ENCODE data around the gene SLC2A1.

SLC2A1 gene

GRCh38 chr1:42979036-42979430 lies 20.4 kb upstream of the SLC2A1 start:
- Histone ChIP-seq H3K4me3 (ENCODE audit: low read depth in 1 of 2, low read length in 1 of 2) (no peak overlapping the region), H3K4me1 (ENCODE audit: control insufficient read depth in 1 of 2, insufficient read depth in 1 of 2, low read depth in 1 of 2, low read length in 1 of 2) (peaks cover 11 to 13% of the 10 kb centered on the region in 2 experiments), H3K9me3 (no peaks in the 10 kb centered on the region), H3K27ac (no peak overlapping the region), H3K36me3 (no peaks in the 10 kb centered on the region), H3K27me3 (no peaks in the 10 kb centered on the region)
- TF ChIP-seq CTCF (IDR thresholded peaks at IDR 0.05), result no peak

- Histone ChIP-seq H3K36me3 (no peaks in the 10 kb centered on the region), H3K27me3 (peaks cover under 1% of the 10 kb centered on the region), H3K4me3 (ENCODE audit: low read depth in 1 of 2, low read length in 1 of 2) (no peak overlapping the region), H3K27ac (no peak overlapping the region), H3K4me1 (ENCODE audit: control insufficient read depth in 1 of 2, insufficient read depth in 1 of 2, low read depth in 1 of 2, low read length in 1 of 2) (peaks cover 11 to 13% of the 10 kb centered on the region in 2 experiments), H3K9me3 (no peaks in the 10 kb centered on the region)
- no peak for TF ChIP-seq CTCF (IDR thresholded peaks at IDR 0.05)
These were observed 19.8 kb upstream of the SLC2A1 start for GRCh38 chr1:42978317-42979035.

GRCh38 chr1:42977653-42978052 lies 19.0 kb upstream of the SLC2A1 start:
- Histone ChIP-seq H3K36me3 (no peaks in the 10 kb centered on the region), H3K27me3 (peaks cover 5% of the 10 kb centered on the region), H3K4me1 (ENCODE audit: control insufficient read depth in 1 of 2, insufficient read depth in 1 of 2, low read depth in 1 of 2, low read length in 1 of 2) (peaks cover 11 to 13% of the 10 kb centered on the region in 2 experiments), H3K27ac (no peak overlapping the region), H3K4me3 (ENCODE audit: low read depth in 1 of 2, low read length in 1 of 2) (no peak overlapping the region), H3K9me3 (no peaks in the 10 kb centered on the region)
- no peak for TF ChIP-seq CTCF (IDR thresholded peaks at IDR 0.05)

- peaks cover 9 to 10% of the 10 kb centered on the region in 2 experiments for H3K4me1 ChIP-seq (ENCODE audit: control insufficient read depth in 1 of 2, insufficient read depth in 1 of 2, low read depth in 1 of 2, low read length in 1 of 2)
- no peaks in the 10 kb centered on the region for H3K36me3 ChIP-seq
- H3K27me3 ChIP-seq, result peaks cover 5% of the 10 kb centered on the region
- no peak overlapping the region for H3K4me3 ChIP-seq (ENCODE audit: low read depth in 1 of 2, low read length in 1 of 2)
- no peak for TF ChIP-seq CTCF (IDR thresholded peaks at IDR 0.05)
- no peak overlapping the region for H3K27ac ChIP-seq
- no peaks in the 10 kb centered on the region for H3K9me3 ChIP-seq
These were observed 17.0 kb upstream of the SLC2A1 start for GRCh38 chr1:42975561-42976225.

- Histone ChIP-seq H3K27ac (no peak overlapping the region), H3K4me1 (ENCODE audit: control insufficient read depth in 1 of 2, insufficient read depth in 1 of 2, low read depth in 1 of 2, low read length in 1 of 2) (peaks cover 1 to 2% of the 10 kb centered on the region in 2 experiments), H3K4me3 (ENCODE audit: low read depth in 1 of 2, low read length in 1 of 2) (no peak overlapping the region), H3K9me3 (no peaks in the 10 kb centered on the region), H3K27me3 (peaks cover 5% of the 10 kb centered on the region), H3K36me3 (no peaks in the 10 kb centered on the region)
- TF ChIP-seq CTCF (IDR thresholded peaks at IDR 0.05), result no peak
These were observed 16.2 kb upstream of the SLC2A1 start for GRCh38 chr1:42974767-42975437.
